ENCODE results near the gene STIL. TPM values are rescaled to one million over a fixed set of nuclear protein-coding genes. Genes with fewer than 3 reads are reported as not detected.

STIL gene
- total and polyA plus RNA-seq, 3 donors from 2014 or later: 11.5 to 20.4 (median 12.0) TPM

GRCh38 chr1:47223921-47224675 lies 89.8 kb downstream of the STIL start:
- no peak for TF ChIP-seq POLR2A (IDR thresholded peaks at IDR 0.05)
- TF ChIP-seq CTCF (IDR thresholded peaks at IDR 0.05): no peak
- Histone ChIP-seq H3K9me3 (no peaks in the 10 kb centered on the region), H3K4me1 (peaks cover 10% of the 10 kb centered on the region), H3K4me3 (no peak overlapping the region), H3K27ac (no peak overlapping the region), H3K27me3 (no peaks in the 10 kb centered on the region), H3K36me3 (ENCODE audit: low read depth, missing control alignments) (no peaks in the 10 kb centered on the region)
- intact Hi-C loops (cut with DNase I; ENCODE audit: low total_unique reads): no loop called here
- no peak for DNase-seq
- WGBS, 2 donors: 18 to 58% methylated on average over 6 to 9 of the region's 9 CpGs

GRCh38 chr1:47223174-47223920 lies 90.6 kb downstream of the STIL start:
- H3K27ac ChIP-seq: no peak overlapping the region
- H3K27me3 ChIP-seq: no peaks in the 10 kb centered on the region
- intact Hi-C loops (cut with DNase I; ENCODE audit: low total_unique reads): no loop called here

GRCh38 chr1:47222476-47222875 lies 91.5 kb downstream of the STIL start:
- DNase-seq: no peak
- Histone ChIP-seq H3K4me1 (peaks cover 10% of the 10 kb centered on the region), H3K36me3 (ENCODE audit: low read depth, missing control alignments) (no peaks in the 10 kb centered on the region), H3K9me3 (no peaks in the 10 kb centered on the region), H3K4me3 (no peak overlapping the region), H3K27ac (no peak overlapping the region), H3K27me3 (no peaks in the 10 kb centered on the region)
- TF ChIP-seq POLR2A (IDR thresholded peaks at IDR 0.05) (no peak), CTCF (IDR thresholded peaks at IDR 0.05) (no peak)
- 85 to 97% methylated on average over 3 of the region's 3 CpGs for WGBS, 2 donors
- intact Hi-C loops (cut with DNase I; ENCODE audit: low total_unique reads): no loop called here

More at GRCh38 chr1:47223174-47223920, 90.6 kb downstream of the STIL start:
- TF ChIP-seq POLR2A (IDR thresholded peaks at IDR 0.05): no peak
- TF ChIP-seq CTCF (IDR thresholded peaks at IDR 0.05): no peak
- Histone ChIP-seq H3K4me1 (peaks cover 10% of the 10 kb centered on the region), H3K36me3 (ENCODE audit: low read depth, missing control alignments) (no peaks in the 10 kb centered on the region), H3K9me3 (no peaks in the 10 kb centered on the region), H3K4me3 (no peak overlapping the region)
- 63 to 67% methylated on average over 6 to 10 of the region's 10 CpGs for WGBS, 2 donors
- no peak for DNase-seq

- Histone ChIP-seq H3K9me3 (no peaks in the 10 kb centered on the region), H3K27ac (no peak overlapping the region), H3K4me1 (peaks cover 2% of the 10 kb centered on the region), H3K36me3 (ENCODE audit: low read depth, missing control alignments) (no peaks in the 10 kb centered on the region), H3K27me3 (no peaks in the 10 kb centered on the region), H3K4me3 (no peak overlapping the region)
- WGBS, 2 donors: 70 to 88% methylated on average over 17 to 29 of the region's 29 CpGs
- no peak for DNase-seq
- TF ChIP-seq CTCF (IDR thresholded peaks at IDR 0.05) (no peak), POLR2A (IDR thresholded peaks at IDR 0.05) (no peak)
- intact Hi-C loops (cut with DNase I; ENCODE audit: low total_unique reads): no loop called here
These were observed 94.2 kb downstream of the STIL start for GRCh38 chr1:47219590-47220220.
